Ishikawa (cell line): Measurements from ENCODE around the gene SHC2.

ENCODE experiments used
- CEBPB ChIP-seq: IDR thresholded peaks from 2 replicates; pipeline ENCODE4 v1.6.1; 2012
- CREB1 ChIP-seq: IDR thresholded peaks from 2 replicates; pipeline ENCODE4 v1.6.1; 2012; ENCODE audit warnings: low read depth
- EGR1 ChIP-seq: IDR thresholded peaks from 2 replicates; pipeline ENCODE4 v1.6.1; 2012
- EP300 ChIP-seq: IDR thresholded peaks from 2 replicates; pipeline ENCODE4 v1.6.1; 2012; ENCODE audit warnings: borderline replicate concordance
- FOXM1 ChIP-seq: IDR thresholded peaks from 2 replicates; pipeline ENCODE4 v1.6.1; 2012; ENCODE audit warnings: low read depth, borderline replicate concordance
- NFIC ChIP-seq: IDR thresholded peaks from 2 replicates; pipeline ENCODE4 v1.6.1; 2012
- RAD21 ChIP-seq: IDR thresholded peaks from 2 replicates; pipeline ENCODE4 v1.6.1; 2012; ENCODE audit warnings: low read depth
- TAF1 ChIP-seq: IDR thresholded peaks from 2 replicates; pipeline ENCODE4 v1.6.1; 2012; ENCODE audit warnings: low read depth, mild to moderate bottlenecking
- TCF12 ChIP-seq: IDR thresholded peaks from 2 replicates; pipeline ENCODE4 v1.6.1; 2012; ENCODE audit warnings: low read depth
- TEAD4 ChIP-seq: IDR thresholded peaks from 2 replicates; pipeline ENCODE4 v1.6.1; 2012
- YY1 ChIP-seq: IDR thresholded peaks from 2 replicates; pipeline ENCODE4 v1.6.1; 2012; ENCODE audit warnings: low read depth
- ZBTB7A ChIP-seq: IDR thresholded peaks from 2 replicates; pipeline ENCODE4 v1.6.1; 2012; ENCODE audit warnings: low read depth
- TF ChIP-seq, protein P1 (sequence below): IDR thresholded peaks from 2 replicates; pipeline ENCODE4 v1.6.1; 2012
- TF ChIP-seq, protein P2 (sequence below): IDR thresholded peaks from 2 replicates; pipeline ENCODE4 v1.6.1; 2012
- TF ChIP-seq, protein P3 (sequence below): IDR thresholded peaks from 2 replicates; pipeline ENCODE4 v1.6.1; 2012; ENCODE audit warnings: low read depth, mild to moderate bottlenecking

The SHC2 gene

DNA sequence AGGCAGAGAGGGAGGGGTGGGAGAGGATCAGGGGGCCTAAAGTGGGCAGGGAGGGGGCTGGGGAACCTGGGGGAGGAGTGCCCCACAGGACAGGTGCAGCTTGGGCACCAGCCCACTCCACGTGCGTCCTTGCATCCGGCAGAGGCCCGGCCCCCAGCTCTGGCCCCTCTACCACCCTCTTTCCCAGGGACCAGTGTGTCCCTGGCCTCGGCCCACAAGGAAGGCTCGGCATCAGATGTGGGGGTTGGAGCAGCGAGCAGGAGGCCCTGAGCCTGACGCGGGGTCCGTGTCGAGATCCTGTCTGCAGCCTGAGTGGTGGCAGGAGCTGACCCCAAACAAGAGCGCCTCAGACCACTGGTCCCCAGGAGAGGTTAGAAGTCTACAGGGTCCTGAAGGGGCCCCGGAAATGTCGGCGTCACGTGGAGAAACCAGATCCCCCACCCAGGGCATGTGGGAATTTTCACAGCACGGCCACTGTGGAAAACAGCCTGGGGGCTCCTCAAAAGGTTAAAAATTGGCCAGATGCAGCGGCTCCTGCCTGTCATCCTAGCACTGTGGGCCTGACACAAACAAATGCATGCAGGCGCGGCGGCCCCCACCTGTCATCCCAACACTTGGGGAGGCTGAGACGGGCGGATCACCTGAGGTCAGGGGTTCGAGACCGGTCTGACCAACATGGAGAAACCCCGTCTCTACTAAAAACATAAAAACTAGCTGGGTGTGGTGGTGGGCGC lies 21.5 kb downstream of the SHC2 start:
- TF ChIP-seq YY1, result no peak
- TF ChIP-seq CREB1, result no peak
- TF ChIP-seq CEBPB, result no peak
- TF ChIP-seq, protein P1, sequence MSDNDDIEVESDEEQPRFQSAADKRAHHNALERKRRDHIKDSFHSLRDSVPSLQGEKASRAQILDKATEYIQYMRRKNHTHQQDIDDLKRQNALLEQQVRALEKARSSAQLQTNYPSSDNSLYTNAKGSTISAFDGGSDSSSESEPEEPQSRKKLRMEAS, result no peak
- no peak for TF ChIP-seq FOXM1
- TF ChIP-seq, protein P2, sequence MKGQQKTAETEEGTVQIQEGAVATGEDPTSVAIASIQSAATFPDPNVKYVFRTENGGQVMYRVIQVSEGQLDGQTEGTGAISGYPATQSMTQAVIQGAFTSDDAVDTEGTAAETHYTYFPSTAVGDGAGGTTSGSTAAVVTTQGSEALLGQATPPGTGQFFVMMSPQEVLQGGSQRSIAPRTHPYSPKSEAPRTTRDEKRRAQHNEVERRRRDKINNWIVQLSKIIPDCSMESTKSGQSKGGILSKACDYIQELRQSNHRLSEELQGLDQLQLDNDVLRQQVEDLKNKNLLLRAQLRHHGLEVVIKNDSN, result no peak
- TF ChIP-seq RAD21, result no peak
- no peak for TF ChIP-seq TCF12
- no peak for TF ChIP-seq NFIC
- TF ChIP-seq EGR1, result no peak
- no peak for TF ChIP-seq ZBTB7A
- TF ChIP-seq, protein P3, sequence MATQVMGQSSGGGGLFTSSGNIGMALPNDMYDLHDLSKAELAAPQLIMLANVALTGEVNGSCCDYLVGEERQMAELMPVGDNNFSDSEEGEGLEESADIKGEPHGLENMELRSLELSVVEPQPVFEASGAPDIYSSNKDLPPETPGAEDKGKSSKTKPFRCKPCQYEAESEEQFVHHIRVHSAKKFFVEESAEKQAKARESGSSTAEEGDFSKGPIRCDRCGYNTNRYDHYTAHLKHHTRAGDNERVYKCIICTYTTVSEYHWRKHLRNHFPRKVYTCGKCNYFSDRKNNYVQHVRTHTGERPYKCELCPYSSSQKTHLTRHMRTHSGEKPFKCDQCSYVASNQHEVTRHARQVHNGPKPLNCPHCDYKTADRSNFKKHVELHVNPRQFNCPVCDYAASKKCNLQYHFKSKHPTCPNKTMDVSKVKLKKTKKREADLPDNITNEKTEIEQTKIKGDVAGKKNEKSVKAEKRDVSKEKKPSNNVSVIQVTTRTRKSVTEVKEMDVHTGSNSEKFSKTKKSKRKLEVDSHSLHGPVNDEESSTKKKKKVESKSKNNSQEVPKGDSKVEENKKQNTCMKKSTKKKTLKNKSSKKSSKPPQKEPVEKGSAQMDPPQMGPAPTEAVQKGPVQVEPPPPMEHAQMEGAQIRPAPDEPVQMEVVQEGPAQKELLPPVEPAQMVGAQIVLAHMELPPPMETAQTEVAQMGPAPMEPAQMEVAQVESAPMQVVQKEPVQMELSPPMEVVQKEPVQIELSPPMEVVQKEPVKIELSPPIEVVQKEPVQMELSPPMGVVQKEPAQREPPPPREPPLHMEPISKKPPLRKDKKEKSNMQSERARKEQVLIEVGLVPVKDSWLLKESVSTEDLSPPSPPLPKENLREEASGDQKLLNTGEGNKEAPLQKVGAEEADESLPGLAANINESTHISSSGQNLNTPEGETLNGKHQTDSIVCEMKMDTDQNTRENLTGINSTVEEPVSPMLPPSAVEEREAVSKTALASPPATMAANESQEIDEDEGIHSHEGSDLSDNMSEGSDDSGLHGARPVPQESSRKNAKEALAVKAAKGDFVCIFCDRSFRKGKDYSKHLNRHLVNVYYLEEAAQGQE, result no peak
- no peak for TF ChIP-seq EP300
- no peak for TF ChIP-seq TAF1
- TF ChIP-seq TEAD4, result no peak

DNA sequence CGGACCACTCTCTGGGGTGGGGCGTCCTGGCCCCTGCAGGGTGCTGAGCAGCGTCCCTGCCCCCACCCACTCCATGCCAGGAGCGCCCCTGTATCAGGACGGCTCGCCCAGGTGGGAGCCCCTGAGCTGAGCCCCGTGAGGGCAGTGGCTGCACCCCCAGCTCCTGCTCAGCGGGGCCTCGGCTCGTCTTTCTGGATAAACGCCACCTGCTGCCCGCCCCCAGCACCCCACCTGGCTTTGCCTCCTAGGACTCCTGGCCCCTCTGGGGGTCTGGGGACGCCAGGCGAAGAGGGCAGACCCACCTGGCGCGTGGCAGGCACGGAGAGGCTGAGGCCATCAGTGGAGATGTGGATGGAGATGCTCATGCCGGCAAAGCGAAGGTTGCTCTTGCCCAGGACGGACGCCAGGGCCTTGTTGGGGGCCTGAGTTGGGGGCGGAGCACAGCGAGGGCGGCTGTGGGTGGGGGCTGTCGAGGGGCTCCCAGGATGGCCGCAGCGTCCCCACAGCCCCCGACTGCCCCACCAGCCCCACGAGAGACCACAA lies 22.3 kb downstream of the SHC2 start:
- TF ChIP-seq ZBTB7A (no peak), TAF1 (no peak), TCF12 (no peak), RAD21 (no peak), EGR1 (no peak), FOXM1 (no peak), YY1 (no peak), CREB1 (no peak), NFIC (no peak), CEBPB (no peak), EP300 (no peak), TEAD4 (no peak)
- TF ChIP-seq, protein P2, result no peak
- TF ChIP-seq, protein P1, result no peak
- TF ChIP-seq, protein P3, result no peak

DNA sequence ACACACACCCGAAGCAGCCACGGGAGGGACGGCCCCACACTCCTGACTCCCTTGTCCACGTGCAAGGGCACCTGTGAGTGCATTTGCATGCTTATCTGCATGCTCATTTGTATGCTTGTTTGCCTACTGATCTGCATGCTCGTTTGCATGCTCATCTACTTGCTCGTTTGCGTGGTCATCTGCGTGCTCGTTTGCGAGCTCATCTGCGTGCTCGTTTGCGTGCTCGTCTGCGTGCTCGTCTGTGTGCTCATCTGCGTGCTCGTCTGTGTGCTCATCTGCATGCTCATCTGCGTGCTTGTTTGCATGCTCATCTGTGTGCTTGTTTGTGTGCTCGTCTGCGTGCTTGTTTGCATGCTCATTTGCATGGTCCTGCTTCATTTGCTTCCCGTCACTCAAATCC lies 23.8 kb downstream of the SHC2 start:
- TF ChIP-seq FOXM1, result no peak
- TF ChIP-seq, protein P2, result no peak
- TF ChIP-seq, protein P1, result no peak
- TF ChIP-seq NFIC, result no peak
- no peak for TF ChIP-seq CREB1
- TF ChIP-seq YY1, result no peak
- no peak for TF ChIP-seq TEAD4
- no peak for TF ChIP-seq TAF1
- no peak for TF ChIP-seq TCF12
- TF ChIP-seq CEBPB, result no peak
- TF ChIP-seq, protein P3, result no peak
